Brain pericyte (primary cell): Measurements from ENCODE around the gene GZMM.

Experiments
- DNase-seq: peaks from one replicate; pipeline ENCODE4 v3.0.0-alpha.2; 2012; ENCODE audit warnings: low read depth, low spot score

GZMM gene

DNA sequence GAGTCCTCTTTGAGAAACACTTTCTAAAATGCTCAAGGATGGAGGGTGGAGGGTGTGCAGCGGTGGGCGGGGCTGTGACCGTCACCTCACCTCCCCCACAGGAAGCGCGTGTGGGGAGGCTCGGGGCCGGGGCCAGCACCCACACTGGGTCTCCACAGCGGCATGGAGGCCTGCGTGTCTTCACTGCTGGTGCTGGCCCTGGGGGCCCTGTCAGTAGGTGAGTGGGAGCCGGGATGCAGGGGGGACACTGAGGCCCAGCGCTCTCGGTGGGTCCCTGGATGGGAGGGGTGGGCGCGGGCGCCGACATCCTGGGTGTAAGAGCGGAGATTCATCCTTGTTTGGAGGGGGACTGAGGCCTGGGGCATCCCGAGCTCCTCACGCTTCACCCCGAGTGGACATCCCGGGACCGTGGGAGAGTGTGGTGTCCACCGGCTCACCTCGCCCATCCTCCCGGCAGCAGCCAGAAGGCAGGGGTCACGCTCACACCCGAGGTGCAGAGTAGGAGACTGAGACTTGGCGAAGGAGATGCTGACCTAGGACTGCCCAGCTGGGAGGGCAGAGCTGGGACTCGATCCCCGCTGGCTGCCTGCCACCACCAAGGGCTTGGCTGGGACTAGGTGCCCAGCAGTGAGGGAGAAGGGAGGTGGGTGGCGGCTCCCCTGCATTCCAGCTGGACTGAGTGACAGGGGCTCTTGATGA lies at the start of gene GZMM:
Gene GZMM, plus strand, starts transcription at position 144 of the 699 bp plus-strand sequence. Its CDS starts 19 bp downstream, at position 163.
- DNase-seq: no peak

DNA sequence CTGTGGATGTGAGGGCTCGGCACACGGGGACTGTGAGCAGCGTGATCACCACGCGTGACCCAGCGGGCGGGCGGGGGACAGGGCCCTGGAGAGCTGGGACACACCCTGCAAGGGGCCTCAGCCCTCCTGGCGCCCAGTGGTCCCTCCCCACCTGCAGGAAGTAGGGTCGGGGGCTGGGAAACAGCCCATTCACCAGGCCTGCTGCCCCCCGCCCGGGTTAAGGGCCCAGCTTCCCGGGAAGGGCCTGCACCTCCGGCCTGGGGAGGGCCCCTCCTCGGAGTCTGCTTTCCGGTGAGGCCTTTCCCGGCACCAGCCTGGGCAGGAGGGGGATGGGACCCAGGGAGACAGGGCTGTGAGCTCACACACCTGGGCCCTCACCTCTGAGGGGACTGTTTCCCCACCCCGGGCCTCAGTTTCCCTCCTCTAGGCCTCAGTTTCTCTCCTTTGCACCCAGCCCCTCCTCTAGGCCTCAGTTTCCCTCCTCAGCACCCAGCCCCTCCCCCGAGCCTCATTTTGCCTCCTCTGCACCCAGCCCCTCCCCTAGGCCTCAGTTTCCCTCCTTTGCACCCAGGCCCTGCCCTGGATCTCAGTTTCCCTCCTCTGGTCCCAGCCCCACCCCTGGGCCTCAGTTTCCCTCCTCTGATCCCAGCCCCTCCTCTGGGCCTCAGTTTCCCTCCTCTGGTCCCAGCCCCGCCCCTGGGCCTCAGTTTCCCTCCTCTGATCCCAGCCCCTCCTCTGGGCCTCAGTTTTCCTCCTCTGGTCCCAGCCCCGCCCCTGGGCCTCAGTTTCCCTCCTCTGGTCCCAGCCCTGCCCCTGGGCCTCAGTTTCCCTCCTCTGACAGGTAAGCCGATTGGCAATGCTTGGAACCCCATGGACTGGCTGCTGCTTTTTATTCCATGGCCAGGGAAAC lies 49.4 kb upstream of the GZMM start:
- no peak for DNase-seq

GRCh38 chr19:495081-495401 lies 48.8 kb upstream of the GZMM start:
- no peak for DNase-seq

DNA sequence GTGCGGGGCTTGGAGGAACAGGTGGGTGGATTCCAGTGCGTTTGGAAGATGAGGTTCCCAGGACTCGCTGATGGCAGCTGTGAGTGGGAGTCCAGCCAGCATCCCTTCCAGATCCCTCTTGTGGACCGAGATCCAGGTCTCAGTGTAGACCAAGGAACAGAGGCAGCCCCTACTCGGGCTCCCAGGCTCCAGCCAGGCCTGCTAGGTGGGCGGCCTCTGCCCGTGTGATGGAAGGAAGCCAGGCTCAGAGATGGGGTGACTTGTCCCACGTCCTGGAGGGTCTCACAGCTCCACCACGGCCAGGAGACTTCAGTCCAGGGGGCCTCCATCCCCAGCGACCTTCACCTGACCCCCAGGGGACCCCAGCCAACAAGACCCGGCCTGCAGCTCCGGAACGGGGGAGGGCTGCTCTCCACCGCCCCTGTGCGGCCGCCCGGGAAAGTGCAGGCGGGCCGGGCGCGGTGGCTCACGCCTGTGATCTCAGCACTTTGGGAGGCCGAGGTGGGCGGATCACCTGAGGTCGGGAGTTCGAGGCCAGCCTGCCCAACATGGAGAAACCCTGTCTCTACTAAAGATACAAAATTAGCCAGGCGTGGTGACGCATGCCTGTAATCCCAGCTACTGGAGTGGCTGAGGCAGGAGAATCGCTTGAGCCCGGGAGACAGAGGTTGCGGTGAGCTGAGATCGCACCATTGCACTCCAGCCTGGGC lies 48.3 kb upstream of the GZMM start:
- no peak for DNase-seq

DNA sequence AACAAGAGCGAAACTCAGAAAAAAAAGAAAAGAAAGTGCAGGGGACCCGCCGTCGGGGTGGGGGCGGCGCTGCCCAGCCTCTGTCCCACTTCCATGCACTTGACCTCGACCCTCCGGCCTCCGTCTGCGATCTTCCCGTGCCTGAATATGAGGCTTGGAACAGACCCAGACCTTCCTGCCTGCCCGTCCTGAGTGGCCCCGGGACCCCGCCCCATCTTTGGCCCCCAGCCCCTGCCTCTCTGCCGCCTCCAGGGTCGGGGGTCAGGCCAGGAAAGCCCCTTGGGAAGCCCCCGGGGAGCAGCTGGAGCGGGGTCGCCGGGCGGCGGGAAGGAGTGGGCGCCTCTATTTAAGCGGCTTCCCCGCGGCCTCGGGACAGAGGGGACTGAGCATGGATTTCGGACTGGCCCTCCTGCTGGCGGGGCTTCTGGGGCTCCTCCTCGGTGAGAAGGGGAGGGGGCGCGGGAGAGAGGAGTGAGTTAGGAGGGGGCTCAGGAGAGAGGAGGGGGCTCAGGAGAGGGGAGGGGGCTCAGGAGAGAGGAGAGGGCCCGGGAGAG lies 47.7 kb upstream of the GZMM start, which contains the start of gene MADCAM1:
Gene MADCAM1, plus strand, starts transcription at position 375 of the 554 bp plus-strand sequence. Its CDS starts 14 bp downstream, at position 389.
- no peak for DNase-seq

GRCh38 chr19:496986-497385 lies 46.9 kb upstream of the GZMM start:
- DNase-seq: no peak

GRCh38 chr19:497491-497868 lies 46.4 kb upstream of the GZMM start:
- no peak for DNase-seq

- no peak for DNase-seq
Measured at GRCh38 chr19:497869-498510, 45.9 kb upstream of the GZMM start.

GRCh38 chr19:498511-498891 lies 45.4 kb upstream of the GZMM start:
- no peak for DNase-seq

GRCh38 chr19:498977-499623 lies 44.8 kb upstream of the GZMM start:
- no peak for DNase-seq

DNA sequence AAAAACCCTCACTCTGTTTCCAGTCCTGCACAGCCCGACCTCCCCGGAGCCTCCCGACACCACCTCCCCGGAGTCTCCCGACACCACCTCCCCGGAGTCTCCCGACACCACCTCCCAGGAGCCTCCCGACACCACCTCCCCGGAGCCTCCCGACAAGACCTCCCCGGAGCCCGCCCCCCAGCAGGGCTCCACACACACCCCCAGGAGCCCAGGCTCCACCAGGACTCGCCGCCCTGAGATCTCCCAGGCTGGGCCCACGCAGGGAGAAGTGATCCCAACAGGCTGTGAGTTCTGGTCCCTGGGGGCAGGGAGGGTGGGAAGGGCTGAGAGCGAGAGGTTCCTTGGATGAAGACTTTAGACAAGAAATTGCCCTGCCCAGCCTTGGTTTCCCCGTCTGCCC lies 42.2 kb upstream of the GZMM start:
- DNase-seq: no peak

DNA sequence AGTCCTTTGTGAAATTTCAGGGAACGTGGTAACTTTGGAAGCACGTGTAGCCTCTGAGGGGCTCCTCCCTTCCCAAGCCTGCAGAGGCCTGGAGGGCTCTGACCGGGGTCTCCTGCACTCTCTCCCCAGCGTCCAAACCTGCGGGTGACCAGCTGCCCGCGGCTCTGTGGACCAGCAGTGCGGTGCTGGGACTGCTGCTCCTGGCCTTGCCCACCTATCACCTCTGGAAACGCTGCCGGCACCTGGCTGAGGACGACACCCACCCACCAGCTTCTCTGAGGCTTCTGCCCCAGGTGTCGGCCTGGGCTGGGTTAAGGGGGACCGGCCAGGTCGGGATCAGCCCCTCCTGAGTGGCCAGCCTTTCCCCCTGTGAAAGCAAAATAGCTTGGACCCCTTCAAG lies 39.2 kb upstream of the GZMM start:
- no peak for DNase-seq

DNA sequence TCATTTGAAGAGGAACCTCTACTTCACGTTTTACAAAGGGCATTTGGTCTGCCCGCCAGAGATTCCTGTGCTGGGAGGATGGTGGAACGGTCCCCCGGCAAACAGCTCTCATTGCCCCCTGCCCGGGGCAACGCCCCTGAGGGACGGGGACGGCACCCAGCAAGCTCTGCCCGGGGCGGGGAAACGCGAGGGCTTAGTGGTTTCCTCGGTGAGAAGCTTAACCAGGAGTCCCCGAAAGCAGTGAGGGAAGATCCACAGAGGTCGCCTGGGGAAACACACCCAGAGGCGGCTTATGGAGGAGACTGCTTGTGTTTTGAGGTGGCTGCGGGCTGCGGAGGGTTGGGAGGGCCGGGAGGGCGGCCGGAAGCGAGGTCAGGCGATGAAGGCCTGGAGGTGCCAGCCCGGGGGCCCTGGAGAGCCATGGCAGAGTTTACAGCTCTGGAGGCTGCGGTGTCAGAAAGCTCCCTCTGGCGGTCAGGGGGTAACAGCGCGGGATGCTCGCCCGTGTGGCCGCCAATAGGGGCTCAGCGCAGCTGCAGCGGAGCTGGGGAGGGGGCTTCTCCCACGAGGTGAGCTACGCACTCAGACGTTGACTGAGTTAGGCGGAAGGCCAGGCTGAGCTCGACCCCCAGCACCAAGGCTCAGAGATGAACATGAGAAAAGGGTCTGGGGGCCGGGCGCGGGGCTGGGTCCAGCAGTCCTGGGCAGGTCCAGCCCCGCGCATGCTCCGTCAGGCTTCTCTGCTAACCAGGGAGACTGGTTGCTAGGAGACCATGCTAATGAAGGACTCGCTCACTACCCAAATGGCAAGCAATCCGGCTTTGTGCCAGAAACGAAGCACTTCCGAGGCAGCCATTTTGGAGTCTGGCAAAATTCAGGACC lies 37.2 kb upstream of the GZMM start:
- peak; percentile 100 for DNase-seq

- no peak for DNase-seq
Measured at GRCh38 chr19:507286-508203, 36.3 kb upstream of the GZMM start, which contains the start of gene TPGS1. TSS of gene TPGS1 (plus strand) at chr19:507497. CDS start at chr19:507507, 10 bp downstream.

DNA sequence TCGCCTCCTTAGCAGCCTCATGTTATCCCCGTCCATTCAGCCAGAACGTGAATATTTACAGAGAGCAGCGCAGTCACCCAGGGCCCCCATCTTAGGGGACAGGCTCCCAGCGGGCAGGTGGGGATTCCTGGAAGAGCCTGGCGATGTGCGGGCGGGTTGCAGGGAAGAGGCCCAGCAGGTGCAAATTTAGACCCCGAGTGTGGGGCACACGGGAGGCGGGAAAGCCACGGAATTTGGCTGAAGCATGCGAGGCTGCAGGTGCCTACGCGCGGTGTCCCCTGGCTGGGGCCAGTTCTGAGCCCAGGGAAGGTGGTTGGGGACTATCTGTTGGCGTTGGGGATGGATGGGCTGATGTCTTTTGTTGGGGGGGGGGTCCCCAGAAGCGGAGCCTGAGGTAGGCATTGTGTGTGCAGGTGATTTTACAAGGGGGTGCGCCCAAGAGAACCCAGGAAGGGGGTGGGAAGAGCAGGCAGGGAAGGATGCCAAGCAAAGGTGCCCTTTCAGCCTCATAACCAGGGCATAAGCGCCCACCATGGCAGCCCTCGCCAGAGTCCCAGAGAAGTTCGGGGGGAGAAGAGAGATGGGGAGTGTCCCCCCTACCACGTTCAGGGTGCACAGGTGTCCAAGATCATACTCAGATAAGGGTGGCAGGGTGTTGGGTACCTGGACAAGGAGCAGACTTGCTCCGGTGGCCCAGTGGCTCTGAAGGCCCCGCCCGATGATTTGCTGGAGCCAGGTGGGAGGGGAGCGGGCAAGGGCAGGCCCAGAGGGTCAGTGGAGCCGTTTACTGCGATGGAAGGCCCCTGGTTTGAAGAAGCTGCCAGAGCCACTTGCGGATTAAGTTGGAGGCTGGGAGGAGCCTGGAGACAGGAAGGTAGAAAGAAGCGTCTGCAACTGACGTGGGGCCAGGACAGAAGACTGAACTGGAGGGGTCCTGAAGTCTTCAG lies 35.4 kb upstream of the GZMM start:
- no peak for DNase-seq

- no peak for DNase-seq
Measured at GRCh38 chr19:510606-511100, 33.2 kb upstream of the GZMM start.

DNA sequence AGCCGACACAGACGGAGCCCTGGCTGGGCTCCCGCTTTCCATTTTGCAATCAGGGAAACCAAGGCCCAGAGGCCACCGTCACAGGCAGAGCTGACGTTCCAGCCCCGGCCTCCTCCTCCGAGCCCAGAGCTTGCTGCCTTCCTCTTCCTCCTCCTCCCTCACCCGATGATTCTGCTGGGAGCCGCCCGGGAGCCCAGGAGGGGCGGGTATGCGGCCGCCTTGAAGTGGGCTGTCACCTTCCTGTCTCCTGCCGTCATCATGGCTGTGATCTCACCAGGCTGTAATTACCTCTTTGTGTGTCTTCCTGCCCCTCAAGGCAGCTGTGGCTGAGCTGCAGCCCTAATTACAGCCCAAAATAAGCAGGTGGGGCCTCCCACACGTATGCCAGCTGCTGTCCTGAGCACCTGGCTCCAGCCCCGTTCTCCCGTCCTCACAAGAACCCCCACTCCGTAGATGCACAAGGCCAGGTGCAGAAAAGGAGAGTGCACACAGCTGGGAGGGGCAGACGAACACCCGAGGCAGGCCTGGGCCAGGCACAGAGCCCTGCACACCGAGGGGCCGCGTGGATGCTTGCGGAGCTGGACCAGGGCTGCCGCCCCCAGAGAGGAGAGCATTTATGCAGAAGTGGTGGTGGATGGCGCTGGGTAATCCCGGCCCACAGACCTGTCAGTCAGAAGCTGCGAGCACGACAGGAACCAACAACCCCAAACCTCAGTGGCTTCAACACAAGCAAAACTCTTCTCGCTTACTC lies 32.6 kb upstream of the GZMM start:
- DNase-seq: no peak
